IMR-90 (cell line): ENCODE measurements around the gene IKZF3.

Source experiments
- BHLHE40 ChIP-seq: fragments of 150-350 bp; IDR thresholded peaks from 2 replicates; pipeline ENCODE4 v1.6.1; 2016; ENCODE audit warnings: mild to moderate bottlenecking, low read depth, low read length
- CEBPB ChIP-seq: IDR thresholded peaks from 2 replicates; pipeline ENCODE4 v1.6.1; 2012; ENCODE audit warnings: low read depth, low read length, improper control_type of control experiment
- CTCF ChIP-seq: conservative IDR thresholded peaks from 2 replicates; pipeline ENCODE4 v1.5.1; 2012; ENCODE audit warnings: mild to moderate bottlenecking, low read depth, low read length, improper control_type of control experiment
- MAFK ChIP-seq: IDR thresholded peaks from 2 replicates; pipeline ENCODE4 v1.6.1; 2012; ENCODE audit warnings: low read depth, low read length, improper control_type of control experiment
- MAZ ChIP-seq: IDR thresholded peaks from 2 replicates; pipeline ENCODE4 v1.6.1; 2012; ENCODE audit warnings: low read depth, mild to moderate bottlenecking, low read length, improper control_type of control experiment, moderate library complexity, borderline replicate concordance
- POLR2A ChIP-seq: IDR thresholded peaks from 2 replicates; pipeline ENCODE4 v1.6.1; 2012; ENCODE audit warnings: mild to moderate bottlenecking, low read depth, low read length
- RAD21 ChIP-seq: IDR thresholded peaks from 2 replicates; pipeline ENCODE4 v1.6.1; 2012; ENCODE audit warnings: low read length, improper control_type of control experiment
- SMC3 ChIP-seq: fragments of 150-350 bp; IDR thresholded peaks from 2 replicates; pipeline ENCODE4 v1.6.1; 2016; ENCODE audit warnings: low read depth, mild to moderate bottlenecking, antibody characterized with exemption, low read length, moderate library complexity
- USF2 ChIP-seq: fragments of 150-350 bp; IDR thresholded peaks from 2 replicates; pipeline ENCODE4 v1.6.1; 2017; ENCODE audit warnings: mild to moderate bottlenecking, antibody characterized with exemption, low read length, low read depth

- TF ChIP-seq POLR2A (no peak), CTCF (no peak), MAFK (no peak), MAZ (no peak), SMC3 (no peak), CEBPB (no peak), RAD21 (no peak), USF2 (no peak), BHLHE40 (no peak)
Measured at GRCh38 chr17:39908789-39909352, 44.8 kb upstream of the IKZF3 start.
